Psoas muscle (tissue), 8 donors: ENCODE measurements around the gene MAL. TPM values are rescaled to one million over a fixed set of nuclear protein-coding genes. Genes with fewer than 3 reads are reported as not detected.

Experiments used
- ATAC-seq, 4 donors: fragments of 200-7000 bp; cut with Tn5 transposase; one replicate each; pipeline ENCODE4 v1.9.1; 2020; ENCODE audit warnings: moderate library complexity in 3 of 4, mild to moderate bottlenecking in 2 of 4
- DNase-seq, 2 donors: peaks; one replicate each; pipeline ENCODE4 v3.0.0-alpha.2; 2020
- H3K27ac ChIP-seq: fragments of 200-600 bp; one replicate; pipeline ENCODE4 v1.8.0; 2022
- H3K27me3 ChIP-seq, 3 donors: fragments of 200-600 bp in 1 of 3; one replicate each; pipeline versions ENCODE4 v1.6.1 to v1.8.0; 2013 to 2022; ENCODE audit warnings: low read length in 2 of 3, mild to moderate bottlenecking in 2 of 3, moderate library complexity in 1 of 3; ENCODE audit not compliant: insufficient read depth in 3 of 3
- H3K36me3 ChIP-seq, 2 donors: fragments of 200-600 bp in 1 of 2; one replicate each; pipeline versions ENCODE4 v1.6.1 to v1.8.0; 2013 to 2022; ENCODE audit warnings: low read depth in 1 of 2, mild to moderate bottlenecking in 1 of 2, moderate library complexity in 1 of 2; ENCODE audit not compliant: insufficient read depth in 1 of 2
- H3K4me1 ChIP-seq: fragments of 200-600 bp; one replicate; pipeline ENCODE4 v1.8.0; 2022
- H3K4me3 ChIP-seq: fragments of 200-600 bp; one replicate; pipeline ENCODE4 v1.8.0; 2022; ENCODE audit warnings: mild to moderate bottlenecking
- H3K9me3 ChIP-seq: fragments of 200-600 bp; one replicate; pipeline ENCODE4 v1.8.0; 2022
- WGBS, 3 donors: extraction: QIAGEN DNeasy Blood & Tissue Kit; methylation state at CpG; one replicate each; pipeline versions ENCODE4 v1.1.6 to v1.1.7; 2013; 5-methylcytosine and 5-hydroxymethylcytosine counted together
- intact Hi-C, 2 donors: fragments of 100-400 bp; cut with DNase I; formaldehyde crosslinking; loops; one replicate each; pipeline versions ENCODE4 v1.11.0 to v1.14.2; 2022
- polyA plus RNA-seq, 3 donors: library from polyadenylated mRNA; stranded (reverse); fragments of 200-250 nt; gene quantifications; one replicate each; pipeline ENCODE4 v1.2.3, GENCODE V29; 2013
- total RNA-seq, 4 donors: library from RNA; stranded (reverse); fragmentation: NEBNext Ultra II Directional in 2 of 4; extraction: Animal tissue kit (Norgen Biotek cat#: 25700) in 2 of 4; gene quantifications; one replicate each; pipeline versions ENCODE4 v1.2.1 to v1.2.4, GENCODE V29; 2021 to 2023
- TF ChIP-seq, protein P1 (sequence below): fragments of 200-600 bp; IDR thresholded peaks from one replicate; pipeline ENCODE4 v1.8.0; 2022; ENCODE audit warnings: antibody characterized with exemption
- donor health status: healthy with polysubstance abuse.
- donor health status: DM: no; HTN: no; CAD: no; lungs with moderate emphysema.
- donor health status: Bipolar disorder and iron deficiency.
- donor health status: healthy.
- donor health status: DM: yes; HTN: yes; CAD: no.
- donor health status: DM: no; HTN: no; CAD: no.
- donor health status: DM: no; HTN: no; CAD: no.
- donor health status: DM: yes; HTN: yes; CAD: no.

Gene MAL
- total and polyA plus RNA-seq, 7 donors = 0.53 to 1.5 (median 0.93) TPM; not detected in 1

DNA sequence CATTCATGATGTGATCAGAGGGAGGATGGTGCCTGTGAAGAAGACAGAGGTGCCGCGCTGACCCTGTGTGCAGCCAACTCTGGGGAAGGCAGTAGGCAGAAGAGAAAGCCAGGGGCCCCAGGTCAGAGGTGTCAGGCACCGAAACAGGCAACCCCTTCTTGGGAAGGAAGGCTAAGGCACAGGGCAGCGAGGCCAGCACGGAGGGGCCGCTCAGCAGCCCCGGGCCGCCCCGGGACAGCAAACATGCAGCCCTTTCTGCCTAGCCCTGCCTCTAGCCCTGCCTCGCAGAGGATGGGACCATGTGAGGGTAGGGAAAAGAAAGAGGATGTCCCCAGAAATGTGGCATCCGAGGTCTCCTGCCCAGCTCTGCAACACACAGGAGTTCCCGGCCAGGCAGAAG, 7.7 kb upstream of the MAL start:
- no peak overlapping the region for H3K4me3 ChIP-seq
- peaks cover 0 to 12% (median 4%) of the 10 kb centered on the region in 3 donors for H3K27me3 ChIP-seq
- no peaks in the 10 kb centered on the region for H3K4me1 ChIP-seq
- ATAC-seq (no peak), DNase-seq (no peak)
- H3K27ac ChIP-seq = no peak overlapping the region
- no peaks in the 10 kb centered on the region for H3K9me3 ChIP-seq
- intact Hi-C loops = no loop called here
- TF ChIP-seq, protein P1, sequence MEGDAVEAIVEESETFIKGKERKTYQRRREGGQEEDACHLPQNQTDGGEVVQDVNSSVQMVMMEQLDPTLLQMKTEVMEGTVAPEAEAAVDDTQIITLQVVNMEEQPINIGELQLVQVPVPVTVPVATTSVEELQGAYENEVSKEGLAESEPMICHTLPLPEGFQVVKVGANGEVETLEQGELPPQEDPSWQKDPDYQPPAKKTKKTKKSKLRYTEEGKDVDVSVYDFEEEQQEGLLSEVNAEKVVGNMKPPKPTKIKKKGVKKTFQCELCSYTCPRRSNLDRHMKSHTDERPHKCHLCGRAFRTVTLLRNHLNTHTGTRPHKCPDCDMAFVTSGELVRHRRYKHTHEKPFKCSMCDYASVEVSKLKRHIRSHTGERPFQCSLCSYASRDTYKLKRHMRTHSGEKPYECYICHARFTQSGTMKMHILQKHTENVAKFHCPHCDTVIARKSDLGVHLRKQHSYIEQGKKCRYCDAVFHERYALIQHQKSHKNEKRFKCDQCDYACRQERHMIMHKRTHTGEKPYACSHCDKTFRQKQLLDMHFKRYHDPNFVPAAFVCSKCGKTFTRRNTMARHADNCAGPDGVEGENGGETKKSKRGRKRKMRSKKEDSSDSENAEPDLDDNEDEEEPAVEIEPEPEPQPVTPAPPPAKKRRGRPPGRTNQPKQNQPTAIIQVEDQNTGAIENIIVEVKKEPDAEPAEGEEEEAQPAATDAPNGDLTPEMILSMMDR = no peak
- no peaks in the 10 kb centered on the region for H3K36me3 ChIP-seq
- 86 to 89% (median 89%) methylated on average over 12 of the region's 12 CpGs for WGBS, 3 donors

- H3K27me3 ChIP-seq = peaks cover 0 to 17% (median 8%) of the 10 kb centered on the region in 3 donors
- no peaks in the 10 kb centered on the region for H3K9me3 ChIP-seq
- WGBS, 3 donors = 81 to 86% (median 81%) methylated on average over 10 of the region's 10 CpGs
- ATAC-seq = no peak
- intact Hi-C loops = no loop called here
- H3K36me3 ChIP-seq = no peaks in the 10 kb centered on the region
- H3K27ac ChIP-seq = no peak overlapping the region
- H3K4me3 ChIP-seq = no peak overlapping the region
- TF ChIP-seq, protein P1 = no peak
- no peak for DNase-seq
- H3K4me1 ChIP-seq = no peaks in the 10 kb centered on the region
Measured at GRCh38 chr2:95018301-95018700, 7.2 kb upstream of the MAL start.

- DNase-seq = no peak
- H3K4me1 ChIP-seq = no peaks in the 10 kb centered on the region
- intact Hi-C loops = no loop called here
- H3K27ac ChIP-seq = no peak overlapping the region
- TF ChIP-seq, protein P1 = no peak
- H3K9me3 ChIP-seq = no peaks in the 10 kb centered on the region
- H3K36me3 ChIP-seq = no peaks in the 10 kb centered on the region
- peaks cover 0 to 22% (median 8%) of the 10 kb centered on the region in 3 donors for H3K27me3 ChIP-seq
- WGBS, 3 donors = 80 to 88% (median 85%) methylated on average over 12 of the region's 12 CpGs
- no peak overlapping the region for H3K4me3 ChIP-seq
- no peak for ATAC-seq
Measured at GRCh38 chr2:95018861-95019550, 6.5 kb upstream of the MAL start.

DNA sequence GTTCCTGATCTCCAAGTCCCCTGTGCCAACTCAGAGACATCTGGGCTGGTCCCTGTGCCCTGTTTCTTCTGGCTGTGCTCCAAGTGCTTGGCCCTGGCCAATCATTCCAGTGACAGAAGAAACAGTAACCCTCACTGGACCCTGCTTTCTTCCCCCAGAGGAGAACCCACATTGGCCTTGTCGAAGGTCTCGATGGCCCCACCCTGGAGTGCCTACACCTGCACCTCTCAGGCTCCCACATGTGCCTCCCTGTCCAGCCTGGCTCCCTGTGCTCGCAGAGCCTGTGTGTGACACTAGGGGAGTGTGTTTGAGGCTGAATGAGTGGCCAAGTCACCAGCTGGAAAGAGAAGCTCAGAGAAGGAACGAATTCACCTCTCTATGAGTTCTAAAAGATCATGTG, 5.9 kb upstream of the MAL start:
- no peaks in the 10 kb centered on the region for H3K36me3 ChIP-seq
- H3K27me3 ChIP-seq = peaks cover 0 to 28% (median 8%) of the 10 kb centered on the region in 3 donors
- no peaks in the 10 kb centered on the region for H3K4me1 ChIP-seq
- 46 to 63% (median 55%) methylated on average over 4 of the region's 4 CpGs for WGBS, 3 donors
- H3K9me3 ChIP-seq = no peaks in the 10 kb centered on the region
- TF ChIP-seq, protein P1 = no peak
- intact Hi-C loops = no loop called here
- no peak overlapping the region for H3K4me3 ChIP-seq
- ATAC-seq = no peak
- no peak overlapping the region for H3K27ac ChIP-seq
- DNase-seq = no peak
